Measurements from ENCODE around the gene MOCS1. TPM values are rescaled to one million over a fixed set of nuclear protein-coding genes. Genes with fewer than 3 reads are reported as not detected.

The MOCS1 gene
- total RNA-seq, 2 experiments from 2014 or later, result 6.2 to 6.4 TPM

DNA sequence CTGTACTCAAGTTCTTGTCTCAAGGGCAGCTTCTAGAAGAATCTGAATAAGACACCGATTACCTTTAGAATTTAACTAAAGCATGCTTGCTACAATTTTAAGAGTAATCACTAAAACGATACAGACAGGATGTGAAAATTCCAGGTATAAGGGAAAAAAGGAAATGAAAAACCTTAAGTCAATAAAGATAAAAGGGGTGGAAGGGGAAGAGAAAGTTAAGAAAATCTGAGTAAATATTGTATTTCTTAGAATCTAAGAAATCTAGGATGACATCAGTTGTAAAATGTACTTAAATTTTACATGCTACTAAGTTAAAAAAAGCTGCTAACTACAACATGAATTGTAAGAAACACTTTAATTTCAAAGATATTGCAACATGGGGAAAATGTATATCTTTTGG lies 30.3 kb upstream of the MOCS1 start:
- no peak overlapping the region for H3K27ac Mint-ChIP-seq
- H3K36me3 Mint-ChIP-seq (ENCODE audit: low read depth), result no peaks in the 10 kb centered on the region
- POLR2A ChIA-PET, result no interaction called here
- ATAC-seq, result no peak
- H3K27me3 Mint-ChIP-seq, result peaks cover 21% of the 10 kb centered on the region
- CTCF ChIA-PET, result no interaction called here
- H3K4me3 Mint-ChIP-seq, result no peak overlapping the region
- H3K4me1 Mint-ChIP-seq, result no peaks in the 10 kb centered on the region
- no peak for DNase-seq
- no peaks in the 10 kb centered on the region for H3K9me3 Mint-ChIP-seq (ENCODE audit: low read depth)
- intact Hi-C loops (cut with DNase I, micrococcal nuclease), result no loop called here

DNA sequence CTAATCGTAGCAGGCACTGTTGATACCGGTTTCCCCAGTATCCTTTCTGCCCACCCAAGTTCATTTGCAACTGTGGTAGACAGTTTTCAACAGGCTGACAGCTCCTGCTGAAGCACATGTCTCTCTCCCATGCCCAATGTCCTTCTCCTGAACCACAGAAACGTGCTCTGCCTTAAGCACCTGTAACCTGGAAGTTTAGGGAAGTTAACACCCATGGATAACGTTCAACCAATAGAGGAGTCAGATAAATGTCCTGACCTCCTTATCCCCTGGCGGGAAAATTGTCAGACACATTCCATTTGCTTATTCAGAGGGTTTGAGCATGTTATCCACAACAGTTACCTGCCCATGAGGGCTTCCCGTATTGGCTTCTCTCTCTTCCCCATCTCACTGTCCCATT lies 29.8 kb upstream of the MOCS1 start:
- no peak for DNase-seq
- H3K4me1 Mint-ChIP-seq, result no peaks in the 10 kb centered on the region
- no peak overlapping the region for H3K4me3 Mint-ChIP-seq
- no peaks in the 10 kb centered on the region for H3K36me3 Mint-ChIP-seq (ENCODE audit: low read depth)
- intact Hi-C loops (cut with DNase I, micrococcal nuclease), result no loop called here
- no peak overlapping the region for H3K27ac Mint-ChIP-seq
- no peaks in the 10 kb centered on the region for H3K9me3 Mint-ChIP-seq (ENCODE audit: low read depth)
- no peak for ATAC-seq
- H3K27me3 Mint-ChIP-seq, result peaks cover 23% of the 10 kb centered on the region
- ChIA-PET POLR2A (no interaction called here), CTCF (no interaction called here)

DNA sequence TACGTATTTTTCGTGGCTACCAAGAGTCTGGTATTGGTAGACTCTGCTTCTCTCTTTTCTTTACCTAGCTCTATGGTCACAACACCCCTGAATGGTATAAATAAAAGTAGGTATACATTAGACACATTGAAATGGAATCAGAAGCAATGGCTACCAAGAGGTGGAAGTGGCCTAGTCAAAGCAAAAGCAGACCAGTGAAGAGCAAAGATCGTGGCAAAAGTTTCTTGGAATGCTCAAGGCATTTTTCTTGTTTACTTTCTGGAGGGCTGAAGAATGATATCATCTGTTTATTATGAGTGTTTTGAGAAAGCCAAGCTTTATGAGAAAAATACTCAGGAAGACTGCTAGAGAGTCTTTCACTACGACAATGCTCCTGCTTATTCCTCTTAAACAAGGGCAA lies 28.6 kb upstream of the MOCS1 start:
- no peaks in the 10 kb centered on the region for H3K4me1 Mint-ChIP-seq
- H3K36me3 Mint-ChIP-seq (ENCODE audit: low read depth), result no peaks in the 10 kb centered on the region
- DNase-seq (no peak), ATAC-seq (no peak)
- ChIA-PET CTCF (no interaction called here), POLR2A (no interaction called here)
- no peak overlapping the region for H3K4me3 Mint-ChIP-seq
- H3K27ac Mint-ChIP-seq, result no peak overlapping the region
- H3K9me3 Mint-ChIP-seq (ENCODE audit: low read depth), result no peaks in the 10 kb centered on the region
- intact Hi-C loops (cut with DNase I, micrococcal nuclease), result no loop called here
- peaks cover 26% of the 10 kb centered on the region for H3K27me3 Mint-ChIP-seq

DNA sequence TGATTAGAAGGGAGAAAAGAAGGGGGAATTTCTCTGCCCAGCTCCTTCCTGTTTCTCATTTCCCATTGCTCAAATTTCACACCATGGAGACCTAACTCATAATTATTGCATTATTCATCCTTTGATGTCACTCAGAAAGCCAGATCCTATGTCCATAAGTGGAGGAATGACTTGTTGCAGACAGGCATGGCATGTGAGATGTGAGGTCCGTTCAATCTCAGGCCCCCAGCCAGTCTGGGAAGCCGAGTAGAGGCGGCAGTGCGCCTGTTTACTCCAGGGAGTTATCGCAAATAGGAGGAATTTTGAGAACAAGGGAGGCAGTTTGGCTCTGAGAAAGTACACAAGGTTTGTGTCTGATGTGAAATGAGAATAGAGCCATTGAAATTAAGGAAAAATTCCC lies 26.9 kb upstream of the MOCS1 start:
- ChIA-PET CTCF (no interaction called here), POLR2A (no interaction called here)
- DNase-seq, result no peak
- Mint-ChIP-seq H3K36me3 (ENCODE audit: low read depth) (no peaks in the 10 kb centered on the region), H3K27me3 (peaks cover 28% of the 10 kb centered on the region), H3K4me3 (no peak overlapping the region), H3K4me1 (no peaks in the 10 kb centered on the region), H3K27ac (no peak overlapping the region), H3K9me3 (ENCODE audit: low read depth) (no peaks in the 10 kb centered on the region)
- no peak for ATAC-seq
- intact Hi-C loops (cut with DNase I, micrococcal nuclease), result no loop called here

DNA sequence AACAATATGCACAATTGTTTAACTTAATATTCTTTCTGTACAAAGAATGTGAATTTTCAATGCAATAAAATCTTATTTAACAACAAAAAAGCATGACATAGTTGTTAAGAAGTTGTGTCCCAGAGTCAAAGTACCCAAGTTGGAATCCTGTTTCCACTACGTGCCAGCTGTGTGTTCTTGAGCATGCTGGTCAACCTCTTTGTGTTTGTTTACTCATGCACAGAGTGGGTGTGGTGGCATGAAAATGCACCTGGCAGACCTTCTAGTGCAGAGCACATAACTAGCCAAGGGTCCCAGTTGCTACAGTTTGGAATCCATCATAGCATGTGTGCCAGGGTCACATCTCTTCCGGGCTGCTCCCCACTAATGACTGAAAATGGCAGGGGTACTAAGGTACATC lies 24.7 kb upstream of the MOCS1 start:
- H3K4me3 Mint-ChIP-seq, result no peak overlapping the region
- CTCF ChIA-PET, result no interaction called here
- no peaks in the 10 kb centered on the region for H3K36me3 Mint-ChIP-seq (ENCODE audit: low read depth)
- DNase-seq (no peak), ATAC-seq (no peak)
- H3K4me1 Mint-ChIP-seq, result no peaks in the 10 kb centered on the region
- POLR2A ChIA-PET, result no interaction called here
- H3K27ac Mint-ChIP-seq, result no peak overlapping the region
- peaks cover 26% of the 10 kb centered on the region for H3K27me3 Mint-ChIP-seq
- intact Hi-C loops (cut with DNase I, micrococcal nuclease), result no loop called here
- no peaks in the 10 kb centered on the region for H3K9me3 Mint-ChIP-seq (ENCODE audit: low read depth)

DNA sequence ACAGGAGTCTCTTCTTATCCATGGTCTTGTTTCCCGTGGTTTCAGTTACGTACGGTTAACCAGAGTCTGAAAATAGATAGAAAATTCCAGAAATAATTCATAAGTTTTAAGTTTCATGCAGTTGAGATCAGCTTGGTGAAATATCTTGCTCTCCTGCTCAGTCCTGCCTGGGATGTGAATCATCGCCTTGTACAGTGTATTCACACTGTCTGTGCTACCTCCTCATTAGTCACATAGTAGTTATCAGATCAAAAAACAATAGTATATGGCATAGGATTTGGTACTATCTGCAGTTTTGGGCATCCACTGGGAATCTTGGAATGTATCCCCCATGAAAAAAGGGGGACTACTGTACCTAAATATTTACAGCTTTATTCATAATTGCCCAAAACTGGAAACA lies 22.7 kb upstream of the MOCS1 start:
- intact Hi-C loops (cut with DNase I, micrococcal nuclease), result no loop called here
- Mint-ChIP-seq H3K4me1 (no peaks in the 10 kb centered on the region), H3K27me3 (peaks cover 22% of the 10 kb centered on the region)

DNA sequence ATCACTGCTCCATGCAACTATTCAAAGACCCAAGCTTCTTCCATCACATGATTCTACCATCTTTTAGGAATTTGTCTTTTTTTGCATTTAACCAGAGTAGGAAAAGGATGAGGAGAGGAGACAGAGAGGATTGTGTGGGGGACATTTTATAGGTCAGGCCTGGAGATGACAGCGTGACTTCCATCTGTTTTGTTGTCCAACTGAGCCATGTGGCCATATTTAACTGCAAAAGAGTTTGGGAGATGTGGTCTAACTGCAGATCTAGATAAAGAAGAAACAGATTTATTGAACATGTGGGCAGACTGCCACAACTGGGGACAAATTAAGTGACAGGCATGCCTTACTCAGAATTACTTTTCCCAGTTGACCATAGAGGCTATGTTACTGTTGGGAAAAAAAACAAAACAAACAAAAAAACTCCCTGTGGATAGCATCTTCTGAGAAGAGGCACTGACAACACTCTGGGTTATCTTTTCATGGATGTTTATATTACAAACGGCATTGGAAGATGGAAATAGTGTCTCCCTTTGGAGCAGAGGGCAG lies 18.9 kb upstream of the MOCS1 start:
- no peak for ATAC-seq
- Mint-ChIP-seq H3K36me3 (ENCODE audit: low read depth) (no peaks in the 10 kb centered on the region), H3K9me3 (ENCODE audit: low read depth) (no peaks in the 10 kb centered on the region), H3K27me3 (peaks cover 8% of the 10 kb centered on the region), H3K4me1 (no peaks in the 10 kb centered on the region), H3K4me3 (no peak overlapping the region), H3K27ac (no peak overlapping the region)
- DNase-seq, result no peak
- intact Hi-C loops (cut with DNase I, micrococcal nuclease), result no loop called here
- ChIA-PET CTCF (no interaction called here), POLR2A (no interaction called here)

More for the DNA sequence above, 22.7 kb upstream of the MOCS1 start:
- POLR2A ChIA-PET, result no interaction called here
- ATAC-seq (no peak), DNase-seq (no peak)
- Mint-ChIP-seq H3K36me3 (ENCODE audit: low read depth) (no peaks in the 10 kb centered on the region), H3K27ac (no peak overlapping the region), H3K9me3 (ENCODE audit: low read depth) (no peaks in the 10 kb centered on the region), H3K4me3 (no peak overlapping the region)
- CTCF ChIA-PET, result no interaction called here

DNA sequence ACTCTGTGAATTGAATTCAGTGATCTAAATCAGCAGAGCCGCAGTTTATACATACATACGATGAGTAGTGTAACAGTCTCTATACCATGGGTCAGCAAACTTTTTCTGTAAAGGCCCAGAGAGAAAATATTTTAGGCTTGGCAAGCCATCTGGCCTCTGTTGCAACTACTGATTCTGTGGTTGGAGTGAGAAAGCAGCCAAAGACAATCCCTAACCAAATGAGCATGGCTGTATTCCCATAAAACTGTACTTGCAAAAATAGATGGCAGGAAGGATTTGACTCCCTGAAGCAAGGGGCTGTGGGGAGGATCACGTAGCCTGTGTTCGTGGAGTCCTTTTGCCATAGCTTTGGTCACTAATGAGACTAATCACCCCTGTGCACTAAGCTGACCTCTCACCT lies 17.9 kb upstream of the MOCS1 start:
- no peaks in the 10 kb centered on the region for H3K4me1 Mint-ChIP-seq
- intact Hi-C loops (cut with DNase I, micrococcal nuclease), result no loop called here
- DNase-seq (no peak), ATAC-seq (no peak)
- H3K9me3 Mint-ChIP-seq (ENCODE audit: low read depth), result no peaks in the 10 kb centered on the region
- no peak overlapping the region for H3K27ac Mint-ChIP-seq
- POLR2A ChIA-PET, result no interaction called here
- no peak overlapping the region for H3K4me3 Mint-ChIP-seq
- no peaks in the 10 kb centered on the region for H3K36me3 Mint-ChIP-seq (ENCODE audit: low read depth)
- CTCF ChIA-PET, result no interaction called here
- peaks cover 6% of the 10 kb centered on the region for H3K27me3 Mint-ChIP-seq

DNA sequence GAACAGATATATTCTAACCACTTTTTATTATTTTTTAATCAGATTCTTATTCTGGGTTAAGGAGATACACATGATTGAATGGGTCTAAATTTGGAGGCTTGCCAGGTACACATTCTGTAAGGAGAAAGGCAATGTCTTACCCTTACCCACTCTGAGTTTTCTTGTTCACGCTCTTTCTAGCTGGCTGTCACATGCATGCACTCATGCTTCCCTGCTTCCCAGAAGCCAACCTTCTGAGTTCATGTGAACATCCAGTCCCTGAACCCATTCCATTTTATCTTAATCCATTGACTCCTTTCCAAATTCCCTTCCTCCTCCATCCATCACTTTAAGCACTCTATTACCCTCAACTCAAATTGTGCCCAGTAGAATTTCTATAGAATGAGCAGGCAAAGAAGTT lies 17.5 kb upstream of the MOCS1 start:
- H3K27me3 Mint-ChIP-seq, result peaks cover 3% of the 10 kb centered on the region
- no peak overlapping the region for H3K4me3 Mint-ChIP-seq
- no peak for DNase-seq
- H3K36me3 Mint-ChIP-seq (ENCODE audit: low read depth), result no peaks in the 10 kb centered on the region
- intact Hi-C loops (cut with DNase I, micrococcal nuclease), result no loop called here
- H3K9me3 Mint-ChIP-seq (ENCODE audit: low read depth), result no peaks in the 10 kb centered on the region
- ChIA-PET POLR2A (no interaction called here), CTCF (no interaction called here)
- no peak overlapping the region for H3K27ac Mint-ChIP-seq
- H3K4me1 Mint-ChIP-seq, result no peaks in the 10 kb centered on the region
- no peak for ATAC-seq

DNA sequence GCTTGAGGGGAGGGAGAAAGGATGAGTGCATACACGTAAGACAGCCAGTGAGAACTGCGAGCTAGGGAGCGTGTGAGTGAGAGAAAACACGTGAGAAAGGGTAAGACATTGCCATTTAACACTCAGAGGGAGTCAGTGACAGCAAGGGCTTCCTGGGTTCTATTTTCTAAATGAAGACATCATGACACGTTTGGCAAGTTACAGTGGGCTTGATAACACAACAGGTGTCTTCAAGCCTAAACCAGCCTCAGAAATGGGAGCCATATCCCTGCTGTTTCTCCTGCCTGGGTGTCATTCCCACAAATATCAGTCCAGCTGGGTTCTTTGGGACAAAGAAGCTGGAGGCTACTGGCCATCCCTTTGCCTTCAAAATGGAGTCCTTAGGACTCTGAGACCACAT lies 16.9 kb upstream of the MOCS1 start:
- POLR2A ChIA-PET, result no interaction called here
- intact Hi-C loops (cut with DNase I, micrococcal nuclease), result no loop called here
- H3K27me3 Mint-ChIP-seq, result peaks cover 3% of the 10 kb centered on the region
- H3K4me3 Mint-ChIP-seq, result no peak overlapping the region
- CTCF ChIA-PET, result no interaction called here
- DNase-seq (no peak), ATAC-seq (no peak)
- no peaks in the 10 kb centered on the region for H3K36me3 Mint-ChIP-seq (ENCODE audit: low read depth)
- no peaks in the 10 kb centered on the region for H3K9me3 Mint-ChIP-seq (ENCODE audit: low read depth)
- no peak overlapping the region for H3K27ac Mint-ChIP-seq
- no peaks in the 10 kb centered on the region for H3K4me1 Mint-ChIP-seq

DNA sequence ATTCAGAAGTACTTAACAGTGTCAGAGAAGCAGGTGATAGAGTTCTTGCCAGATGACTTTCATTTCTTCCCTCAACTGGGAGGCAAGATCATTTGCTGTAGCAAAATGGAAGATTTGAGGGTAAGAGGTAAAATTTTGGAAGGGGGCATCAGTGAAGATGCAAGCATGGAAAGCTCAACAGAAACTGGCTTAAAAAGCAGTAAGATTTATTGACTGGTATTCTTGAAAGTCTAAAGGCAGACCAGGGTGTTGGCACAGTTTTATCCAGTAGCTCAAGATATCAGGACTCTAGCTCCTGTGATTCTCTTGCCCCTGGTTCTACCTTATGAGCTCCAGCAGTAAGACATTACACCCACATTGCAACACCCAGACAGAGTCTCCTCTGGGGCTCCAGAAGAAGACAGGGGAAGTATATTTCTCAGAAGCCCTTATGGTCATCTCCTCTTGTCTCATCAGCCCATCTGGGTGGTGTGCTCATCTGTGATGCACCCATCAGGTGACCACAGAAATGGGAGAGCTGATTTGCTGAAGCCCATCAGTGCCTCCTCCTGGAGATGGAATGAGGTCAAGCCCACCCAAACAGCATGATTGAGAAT lies 16.0 kb upstream of the MOCS1 start:
- ChIA-PET POLR2A (no interaction called here), CTCF (interaction anchor here (0.5 kb wide), 1 partner anchor 157 kb away, joined by 3 read pairs; no protein-coding TSS in a partner anchor)
- H3K27ac Mint-ChIP-seq, result no peak overlapping the region
- no peak for DNase-seq
- intact Hi-C loops (cut with DNase I, micrococcal nuclease), result no loop called here
- no peaks in the 10 kb centered on the region for H3K4me1 Mint-ChIP-seq
- ATAC-seq, result no peak
- peaks cover under 1% of the 10 kb centered on the region for H3K27me3 Mint-ChIP-seq
- H3K9me3 Mint-ChIP-seq (ENCODE audit: low read depth), result no peaks in the 10 kb centered on the region
- H3K4me3 Mint-ChIP-seq, result no peak overlapping the region
- no peaks in the 10 kb centered on the region for H3K36me3 Mint-ChIP-seq (ENCODE audit: low read depth)

DNA sequence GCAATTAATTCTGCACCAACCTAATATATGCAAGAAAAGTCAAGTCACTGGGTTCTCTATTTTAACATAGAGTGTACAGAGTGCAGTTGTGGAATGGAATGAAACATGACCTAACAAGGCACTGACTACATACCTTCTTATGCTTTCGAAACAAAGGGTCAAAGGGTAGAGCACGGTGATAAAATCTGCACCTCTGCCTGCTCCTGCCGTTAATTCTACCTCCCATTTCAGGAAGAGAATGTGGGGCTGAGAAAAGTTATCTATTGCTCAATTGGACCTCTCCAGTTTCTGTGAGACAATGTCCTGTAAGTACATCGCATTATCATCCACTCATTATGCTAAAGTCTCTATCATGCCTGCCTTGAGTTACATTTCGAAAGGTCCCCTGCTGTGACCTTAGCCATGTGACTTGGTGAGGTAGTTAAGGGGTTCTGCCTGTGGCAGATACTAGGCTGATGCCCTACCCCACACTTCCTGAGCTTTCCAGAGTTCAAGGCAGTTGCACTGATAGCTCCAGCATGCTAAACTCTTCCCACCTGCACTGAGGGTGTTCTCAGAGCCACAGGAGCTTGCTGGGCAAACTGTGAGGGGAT lies 14.0 kb upstream of the MOCS1 start:
- H3K4me1 Mint-ChIP-seq, result no peaks in the 10 kb centered on the region
- POLR2A ChIA-PET, result no interaction called here
- ATAC-seq (no peak), DNase-seq (no peak)
- no peak overlapping the region for H3K4me3 Mint-ChIP-seq
- no peaks in the 10 kb centered on the region for H3K36me3 Mint-ChIP-seq (ENCODE audit: low read depth)
- intact Hi-C loops (cut with DNase I, micrococcal nuclease), result no loop called here
- CTCF ChIA-PET, result no interaction called here
- no peaks in the 10 kb centered on the region for H3K9me3 Mint-ChIP-seq (ENCODE audit: low read depth)
- no peak overlapping the region for H3K27ac Mint-ChIP-seq
- H3K27me3 Mint-ChIP-seq, result no peaks in the 10 kb centered on the region

Measured in activated CD4-positive, alpha-beta T cell treated with anti-CD3 and anti-CD28 coated beads for 36 hours (primary cell).